H54 (cell line): ENCODE data around the gene GTPBP3.

Source experiments
- DNase-seq: peaks from one replicate; pipeline ENCODE4 v3.0.0; 2011; ENCODE audit warnings: low spot score, mixed read lengths; ENCODE audit not compliant: insufficient read length
- FAIRE-seq: peaks from 3 replicates; lab custom pipeline; 2011; peaks lifted over from hg19 to GRCh38; lab: Jason Lieb, UNC
- POLR2A ChIP-seq: IDR thresholded peaks from 2 replicates; pipeline ENCODE4 v1.6.1; 2011; ENCODE audit warnings: low read depth, mild to moderate bottlenecking, low read length

GTPBP3 gene

DNA sequence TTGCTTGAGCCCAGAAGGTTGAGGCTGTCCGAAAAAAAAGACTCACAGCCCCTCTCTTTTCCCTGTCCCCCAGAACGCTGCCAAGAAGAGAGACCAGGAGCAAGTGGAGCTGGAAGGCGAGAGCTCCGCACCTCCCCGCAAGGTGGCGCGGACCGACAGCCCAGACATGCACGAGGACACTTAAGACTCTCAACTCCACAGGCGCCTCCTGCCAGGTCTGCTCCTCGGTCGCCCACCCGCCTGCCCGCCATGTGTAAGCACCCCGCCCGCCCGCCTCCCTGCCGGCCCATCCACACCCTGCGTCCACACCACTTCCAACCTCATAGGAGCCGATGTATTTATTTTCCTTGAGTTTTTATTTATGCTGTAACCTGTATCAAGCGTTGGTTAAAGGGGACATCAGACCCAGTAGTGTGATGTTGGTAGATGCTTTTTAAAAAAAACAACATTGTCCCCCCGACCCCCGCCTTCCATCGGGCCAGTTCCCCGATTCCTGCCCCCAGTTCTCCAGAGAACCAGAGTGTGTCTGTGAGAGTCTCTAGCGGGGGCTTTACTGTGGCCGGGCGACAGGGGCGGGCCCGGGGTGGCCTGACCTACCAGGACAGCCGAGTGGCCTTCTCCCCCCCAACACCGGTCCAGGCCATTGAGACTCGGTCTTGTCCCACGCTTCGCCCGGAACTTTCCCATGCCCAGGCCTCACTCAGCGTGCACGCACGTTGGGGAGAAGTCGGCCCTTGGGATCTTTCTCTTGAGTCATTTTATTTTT is 17.7 kb upstream of the GTPBP3 start:
- TF ChIP-seq POLR2A, result no peak
- DNase-seq (no peak), FAIRE-seq (no peak)

DNA sequence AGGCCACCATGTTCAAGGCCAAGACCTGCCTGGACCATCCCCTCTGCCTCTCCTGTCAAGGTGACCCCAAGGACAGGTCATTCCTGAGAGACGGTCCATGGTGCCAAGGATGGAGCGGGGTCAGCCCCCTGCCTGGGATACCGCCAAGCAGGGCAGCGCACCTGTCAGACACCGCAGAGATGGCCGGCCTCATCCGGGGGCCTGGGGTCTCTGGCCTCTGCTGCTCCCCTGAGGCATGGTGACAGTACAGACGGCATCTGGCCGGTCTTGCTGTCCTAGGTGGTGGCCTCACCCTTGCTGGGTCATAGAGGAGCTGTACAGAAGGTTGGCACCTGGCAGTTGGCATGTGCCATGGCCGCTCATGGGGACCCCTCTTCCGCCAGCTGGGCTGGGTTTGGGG is 16.9 kb upstream of the GTPBP3 start:
- no peak for FAIRE-seq
- no peak for TF ChIP-seq POLR2A

DNA sequence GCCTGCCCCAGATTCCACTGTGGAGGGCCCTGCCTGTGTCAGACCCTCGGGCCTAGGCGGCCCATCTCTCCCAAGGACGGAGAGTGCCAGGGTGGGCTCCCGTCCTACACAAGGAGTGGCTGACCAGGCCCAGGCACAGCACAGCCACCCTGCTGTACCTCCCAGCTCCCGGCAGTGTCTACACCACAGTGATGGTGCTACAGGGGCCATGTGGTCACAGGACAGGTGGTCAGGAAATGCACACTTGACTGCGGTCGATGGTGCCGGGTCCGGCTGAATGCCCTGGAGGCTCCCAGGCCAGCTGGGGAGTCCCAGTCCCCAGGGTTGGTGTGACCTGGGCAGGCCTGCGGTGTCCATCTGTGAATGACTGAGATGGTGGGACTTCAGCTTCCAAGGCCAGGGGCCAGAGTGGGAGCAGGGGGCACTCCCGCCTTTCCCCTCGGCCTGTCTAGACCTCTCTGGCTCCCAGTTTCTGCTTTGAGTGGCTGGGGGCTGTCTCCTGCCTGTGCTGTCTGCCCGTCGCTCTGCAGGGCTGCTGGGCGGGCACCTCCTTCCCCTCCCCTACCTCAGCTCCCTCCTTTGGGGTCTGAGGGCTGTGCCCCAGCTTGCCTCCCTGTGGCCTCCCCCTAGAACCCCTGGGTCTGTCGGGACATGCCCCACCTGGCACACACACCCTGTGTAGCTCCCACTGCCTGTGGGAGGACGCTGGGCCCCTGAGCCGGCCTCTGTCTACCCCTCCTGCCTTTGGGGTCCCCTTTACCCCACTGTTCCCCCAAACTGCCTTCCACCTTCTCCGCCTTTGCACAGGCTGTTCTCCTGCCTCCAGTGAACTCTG is 15.5 kb upstream of the GTPBP3 start:
- FAIRE-seq, result no peak

More for the DNA sequence above, 16.9 kb upstream of the GTPBP3 start:
- DNase-seq, result no peak

DNA sequence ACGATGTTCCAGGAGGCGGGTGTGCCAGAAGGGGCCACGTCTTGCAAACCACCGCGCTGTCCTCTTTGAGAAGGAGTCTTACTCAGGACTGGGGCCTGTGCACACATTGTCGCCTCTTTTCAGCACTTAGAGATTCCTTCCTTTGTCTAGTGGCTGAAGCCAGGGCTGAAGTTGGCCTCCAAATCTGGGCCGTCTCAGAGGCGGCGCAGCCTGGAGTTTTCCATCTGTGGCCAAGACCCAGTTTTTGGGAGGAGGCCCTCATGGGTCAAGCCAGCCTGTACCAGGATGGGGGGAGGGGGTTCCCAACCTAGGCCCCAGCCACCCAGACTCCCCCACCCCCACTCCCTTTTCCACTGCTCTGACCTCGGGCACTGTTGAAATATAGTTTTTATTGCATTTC is 14.5 kb upstream of the GTPBP3 start:
- FAIRE-seq (no peak), DNase-seq (no peak)
- no peak for TF ChIP-seq POLR2A

More for the DNA sequence above, 15.5 kb upstream of the GTPBP3 start:
- DNase-seq, result no peak
- TF ChIP-seq POLR2A, result no peak

DNA sequence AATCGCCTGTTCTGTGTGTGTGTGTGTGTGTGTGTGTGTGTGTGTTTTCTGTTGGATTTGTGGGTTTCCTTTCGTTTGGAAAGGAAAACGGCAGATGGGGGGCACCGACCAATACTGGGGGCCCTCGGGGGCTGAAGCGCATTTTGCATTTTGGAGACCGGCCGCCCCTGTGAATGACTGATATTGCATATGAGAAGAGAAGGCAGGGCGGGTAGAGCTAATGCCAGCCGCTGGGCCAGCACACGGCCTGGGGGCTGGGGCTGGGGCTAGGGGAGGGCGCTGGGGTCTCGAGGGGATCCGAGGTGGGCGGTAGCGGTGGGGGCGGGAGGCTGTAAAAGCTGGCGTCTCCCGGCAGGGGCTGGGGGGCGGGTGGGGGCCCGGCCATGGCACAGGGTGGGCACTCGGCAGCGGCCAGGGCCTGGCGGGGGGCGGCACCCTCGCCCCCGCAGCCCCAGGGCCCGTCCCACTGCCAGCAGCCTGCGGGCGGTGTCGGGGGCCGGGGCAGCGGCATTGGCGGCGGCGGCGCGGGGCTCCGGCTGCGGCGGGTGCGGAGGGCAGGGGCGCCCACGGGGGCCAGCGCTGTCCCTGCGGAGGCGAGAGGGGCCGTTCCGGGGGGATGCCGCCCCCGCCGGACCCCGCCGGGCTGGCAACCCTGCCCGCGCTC is 13.9 kb upstream of the GTPBP3 start:
- no peak for TF ChIP-seq POLR2A
- no peak for DNase-seq
- no peak for FAIRE-seq

DNA sequence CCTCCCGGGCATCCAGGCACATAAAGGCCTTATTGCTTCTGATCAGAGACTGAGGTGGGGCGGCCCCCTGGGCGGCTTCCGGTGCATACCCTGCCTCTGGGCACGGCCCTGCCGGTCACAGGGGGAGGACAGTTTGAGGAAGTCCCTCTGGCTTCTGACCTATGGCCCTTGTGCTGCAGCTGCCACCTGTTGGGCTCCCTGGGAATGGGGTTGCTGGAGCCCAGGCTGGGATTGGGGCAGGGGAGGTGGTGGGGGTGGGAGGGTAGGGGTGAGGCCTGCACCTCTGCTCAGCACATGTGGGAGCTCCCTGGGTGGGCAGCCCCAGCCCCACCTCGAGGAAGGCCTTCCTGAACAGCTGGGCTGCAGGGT is 13.4 kb upstream of the GTPBP3 start:
- no peak for FAIRE-seq
- no peak for TF ChIP-seq POLR2A

DNA sequence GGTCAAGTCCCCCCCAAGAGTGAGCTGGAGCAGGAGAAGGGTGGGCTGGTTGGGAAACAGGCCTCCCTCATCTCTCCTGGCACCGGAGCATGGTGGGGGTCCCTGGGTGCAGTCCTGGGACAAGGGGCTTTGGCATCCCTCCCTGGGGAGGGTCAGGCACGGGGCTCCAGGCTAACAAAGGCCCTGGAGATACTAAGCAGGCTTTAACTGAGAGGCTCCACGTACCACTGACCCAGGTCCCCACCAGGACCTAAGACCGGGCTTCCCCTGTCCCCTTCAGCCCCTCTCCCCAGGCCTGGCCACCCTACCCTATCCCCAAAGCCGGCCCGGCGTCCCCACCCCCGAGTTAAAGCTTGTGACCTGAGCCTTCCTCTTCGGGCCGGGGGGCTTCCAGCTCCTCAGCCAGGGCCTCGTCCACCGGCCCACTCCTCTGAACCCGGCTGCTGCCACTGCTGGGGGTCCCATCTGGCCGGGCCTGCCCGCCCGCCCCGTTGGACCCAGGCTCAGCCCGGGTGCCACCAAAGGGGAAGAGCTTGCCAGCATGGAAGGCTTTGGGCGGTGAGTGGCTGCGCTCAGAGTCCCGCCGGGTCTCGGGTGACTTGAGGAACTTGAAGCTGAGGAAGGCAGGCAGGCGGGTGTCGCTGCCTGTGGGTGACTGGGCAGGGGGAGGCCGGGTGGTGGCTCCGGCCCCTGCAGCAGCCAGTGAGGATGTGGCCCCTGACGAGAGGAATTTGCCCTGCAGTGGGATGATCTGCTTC is 12.8 kb upstream of the GTPBP3 start:
- FAIRE-seq, result no peak
- TF ChIP-seq POLR2A, result no peak
- no peak for DNase-seq

More for the DNA sequence above, 13.4 kb upstream of the GTPBP3 start:
- no peak for DNase-seq

DNA sequence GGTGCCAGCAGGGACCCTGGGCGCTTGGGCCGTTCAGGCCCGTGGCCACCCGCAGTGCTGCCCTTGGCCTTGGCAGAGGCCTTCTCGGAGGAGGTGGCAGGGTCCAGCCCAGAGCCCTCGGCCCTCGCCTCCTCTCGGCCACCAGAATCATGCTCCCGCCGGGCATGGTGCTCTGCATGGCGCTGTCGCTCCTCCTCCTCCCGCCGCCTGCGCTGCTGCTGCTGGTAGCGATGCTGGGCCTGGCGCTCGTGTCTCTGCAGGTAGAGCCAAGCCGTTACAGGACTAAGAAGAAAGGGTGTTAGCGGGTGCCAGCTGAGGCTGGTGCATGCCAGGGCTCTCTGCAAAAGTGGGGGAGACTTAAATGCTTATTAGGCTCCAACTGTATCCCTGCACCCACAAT is 12.2 kb upstream of the GTPBP3 start:
- TF ChIP-seq POLR2A, result no peak
- FAIRE-seq, result no peak

DNA sequence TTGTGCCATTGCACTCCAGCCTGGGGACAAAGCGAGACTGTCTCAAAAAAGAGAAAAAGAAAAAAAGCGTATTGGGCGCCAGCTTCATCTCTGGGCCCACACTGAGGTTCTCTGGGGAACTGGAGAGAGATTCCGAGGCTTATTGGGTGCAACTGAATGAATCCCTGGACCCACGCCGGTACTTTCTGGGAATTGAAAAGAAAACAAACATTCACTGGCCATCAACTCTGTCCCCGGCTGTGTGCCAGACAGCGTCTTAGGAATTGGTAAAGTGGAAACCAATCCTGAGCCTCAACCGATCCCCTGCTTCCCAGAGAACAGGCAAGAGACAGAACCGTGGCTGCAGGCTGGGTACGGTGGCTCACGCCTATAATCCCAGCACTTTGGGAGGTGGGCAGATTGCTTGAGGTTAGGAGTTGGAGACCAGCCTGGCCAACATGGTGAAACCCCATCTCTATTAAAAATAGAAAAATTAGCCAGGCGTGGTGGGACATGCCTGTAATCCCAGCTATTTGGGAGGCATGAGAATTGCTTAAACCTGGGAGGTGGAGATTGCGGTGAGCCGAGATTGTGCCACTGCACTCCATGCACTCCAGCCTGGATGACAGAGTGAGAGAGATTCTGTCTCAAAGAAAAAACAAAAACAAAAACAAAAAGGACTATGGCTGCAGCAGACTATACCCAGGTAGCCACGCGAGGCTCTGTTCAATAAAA is 11.3 kb upstream of the GTPBP3 start:
- FAIRE-seq, result no peak
- DNase-seq, result no peak
- no peak for TF ChIP-seq POLR2A

More for the DNA sequence above, 12.2 kb upstream of the GTPBP3 start:
- DNase-seq, result no peak

DNA sequence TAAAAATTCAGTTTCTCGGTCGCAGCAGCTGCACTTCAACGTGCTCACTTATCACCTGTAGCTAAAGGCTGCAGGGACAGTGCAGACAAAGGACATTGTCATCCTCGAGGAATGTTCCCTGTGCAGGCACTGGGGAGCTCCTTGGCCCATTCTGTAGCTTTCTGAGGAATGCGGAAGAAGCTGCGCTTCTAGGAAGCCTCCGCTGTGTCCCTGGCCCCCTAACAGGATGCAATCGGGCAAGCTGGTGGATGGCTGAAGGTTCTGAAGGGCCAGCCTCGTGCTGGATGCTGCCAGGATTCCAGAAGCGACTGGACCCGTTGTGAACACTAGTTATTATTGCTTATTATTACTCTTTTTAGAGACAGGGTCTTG is 10.8 kb upstream of the GTPBP3 start:
- TF ChIP-seq POLR2A, result no peak
- DNase-seq (no peak), FAIRE-seq (no peak)

DNA sequence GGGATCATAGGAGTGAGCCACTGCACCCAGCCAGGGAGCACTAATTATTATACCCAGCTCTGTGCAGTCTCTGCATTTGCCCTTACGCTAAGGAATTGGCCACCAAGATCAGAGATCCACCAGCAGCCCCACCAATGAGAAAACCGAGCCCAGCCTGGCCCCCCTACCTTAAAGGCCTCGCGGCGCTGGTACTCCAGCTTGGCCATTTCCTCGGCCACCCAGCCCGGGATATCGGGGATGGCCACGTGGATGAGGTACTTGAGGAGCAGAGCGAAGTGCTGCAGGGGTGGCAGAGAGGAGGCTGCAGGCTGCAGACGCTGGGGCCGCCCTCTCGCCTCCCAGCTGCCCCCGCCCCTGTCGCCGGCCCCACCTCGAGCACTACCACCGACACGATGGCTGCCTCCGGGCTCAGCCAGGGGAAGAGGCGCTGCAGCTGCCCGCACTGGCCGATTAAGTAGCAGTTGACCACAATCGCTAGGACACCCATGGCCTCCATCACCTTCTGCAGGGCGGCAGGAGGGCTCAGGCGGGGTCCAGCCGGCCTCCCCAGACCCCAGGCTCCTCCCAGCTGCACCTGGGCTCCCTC is 10.2 kb upstream of the GTPBP3 start:
- TF ChIP-seq POLR2A, result no peak
- no peak for DNase-seq
- FAIRE-seq, result no peak

DNA sequence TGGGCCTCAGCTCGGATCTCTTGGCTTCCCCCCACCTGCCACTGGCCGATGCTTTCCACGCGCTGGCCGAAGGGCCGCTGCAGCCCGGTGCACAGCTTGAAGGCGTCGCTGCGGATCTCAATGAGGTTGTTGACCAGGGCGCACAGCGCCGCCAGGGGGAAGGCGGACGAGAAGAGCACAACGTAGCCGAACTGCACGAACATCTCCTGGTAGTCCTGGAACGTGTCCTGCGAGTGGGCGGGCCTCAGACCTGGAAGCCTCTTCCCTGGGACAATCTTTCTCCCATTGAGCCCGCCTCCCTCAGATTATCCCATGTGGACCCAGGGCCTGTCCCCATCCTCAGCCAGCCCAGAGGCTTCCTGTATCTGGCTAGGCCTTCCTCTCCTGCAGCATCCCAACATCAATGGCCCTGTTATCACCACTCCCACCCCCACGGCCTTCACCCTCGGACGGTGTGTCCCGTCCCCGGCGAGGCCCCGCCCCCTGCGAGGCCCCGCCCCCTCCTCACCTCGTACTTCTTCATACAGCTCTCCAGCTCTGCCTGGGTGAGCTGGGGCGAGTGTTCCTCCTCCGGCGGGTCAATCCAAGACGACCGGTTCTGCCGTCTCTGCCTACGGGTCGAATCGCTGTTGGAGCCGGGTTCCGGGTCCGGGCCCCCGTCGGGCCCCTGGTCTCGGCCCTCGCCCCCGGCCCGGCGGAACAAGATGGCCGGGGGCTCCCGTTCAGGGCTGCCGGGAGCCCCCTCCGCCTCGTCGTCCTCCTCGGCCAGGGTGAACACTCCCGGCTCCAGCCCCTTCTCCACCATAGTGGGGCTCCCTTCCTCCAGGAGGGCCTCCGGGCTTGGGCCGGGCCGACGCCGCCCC is 9.5 kb upstream of the GTPBP3 start:
- FAIRE-seq (no peak), DNase-seq (no peak)
- no peak for TF ChIP-seq POLR2A
